ENCODE measurements around the gene TEX54.

The TEX54 gene

DNA sequence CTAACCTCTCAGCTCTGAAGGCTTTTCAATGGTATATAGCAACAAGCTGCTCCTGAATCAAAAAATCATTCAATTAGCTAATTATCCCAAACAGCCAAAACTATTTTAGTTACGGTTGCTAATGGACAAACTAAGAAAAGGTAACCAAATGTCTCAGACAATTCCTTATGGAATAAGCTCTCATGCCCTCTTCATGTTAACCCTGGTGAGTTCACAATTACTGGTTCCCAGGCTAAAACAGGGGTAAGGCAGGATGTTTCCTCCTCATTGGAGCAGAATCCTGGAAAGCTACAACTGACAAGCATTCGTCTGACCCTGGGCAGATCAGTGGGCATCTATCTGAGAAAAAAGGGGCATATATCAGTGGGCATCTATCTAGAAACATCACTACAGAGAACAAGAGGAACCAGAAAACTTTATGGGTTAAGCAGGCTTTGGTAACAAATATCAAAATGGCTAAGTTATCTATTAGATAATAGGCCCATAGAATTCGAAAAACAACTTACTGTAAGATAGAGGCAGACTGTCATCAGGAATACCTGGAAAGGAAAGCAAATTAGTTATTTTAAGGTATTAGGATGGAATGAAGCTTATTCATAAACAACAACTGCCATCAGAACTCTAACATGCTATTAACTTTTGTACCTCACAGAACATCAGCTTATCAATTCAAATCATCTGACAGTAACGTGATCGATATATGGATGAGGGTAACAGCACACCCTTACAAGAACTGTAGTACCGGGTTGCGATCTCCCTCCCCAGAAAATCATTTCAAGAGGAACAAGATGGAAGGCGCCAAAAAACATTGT is 21.6 kb upstream of the TEX54 start:
- Histone ChIP-seq H3K4me1 (peaks cover 0 to 24% (median 22%) of the 10 kb centered on the region in 4 donors), H3K27ac (peak overlapping the region in 1 of 2 donors; percentile 80), H3K27me3 (no peaks in the 10 kb centered on the region), H3K9me3 (no peaks in the 10 kb centered on the region), H3K4me3 (peak overlapping the region; percentile 68 to 75), H3K36me3 (peaks cover 32 to 34% (median 33%) of the 10 kb centered on the region in 3 donors)
- TF ChIP-seq, protein P1, sequence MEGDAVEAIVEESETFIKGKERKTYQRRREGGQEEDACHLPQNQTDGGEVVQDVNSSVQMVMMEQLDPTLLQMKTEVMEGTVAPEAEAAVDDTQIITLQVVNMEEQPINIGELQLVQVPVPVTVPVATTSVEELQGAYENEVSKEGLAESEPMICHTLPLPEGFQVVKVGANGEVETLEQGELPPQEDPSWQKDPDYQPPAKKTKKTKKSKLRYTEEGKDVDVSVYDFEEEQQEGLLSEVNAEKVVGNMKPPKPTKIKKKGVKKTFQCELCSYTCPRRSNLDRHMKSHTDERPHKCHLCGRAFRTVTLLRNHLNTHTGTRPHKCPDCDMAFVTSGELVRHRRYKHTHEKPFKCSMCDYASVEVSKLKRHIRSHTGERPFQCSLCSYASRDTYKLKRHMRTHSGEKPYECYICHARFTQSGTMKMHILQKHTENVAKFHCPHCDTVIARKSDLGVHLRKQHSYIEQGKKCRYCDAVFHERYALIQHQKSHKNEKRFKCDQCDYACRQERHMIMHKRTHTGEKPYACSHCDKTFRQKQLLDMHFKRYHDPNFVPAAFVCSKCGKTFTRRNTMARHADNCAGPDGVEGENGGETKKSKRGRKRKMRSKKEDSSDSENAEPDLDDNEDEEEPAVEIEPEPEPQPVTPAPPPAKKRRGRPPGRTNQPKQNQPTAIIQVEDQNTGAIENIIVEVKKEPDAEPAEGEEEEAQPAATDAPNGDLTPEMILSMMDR (IDR thresholded peaks at IDR 0.05), result no peak
- intact Hi-C loops (cut with DNase I; ENCODE audit: low total_unique reads), result loop anchor here (2.0 kb wide), 1 partner anchor 67 kb away; the partner anchor contains the start of gene TMEM179B
- DNase-seq, result no peak

DNA sequence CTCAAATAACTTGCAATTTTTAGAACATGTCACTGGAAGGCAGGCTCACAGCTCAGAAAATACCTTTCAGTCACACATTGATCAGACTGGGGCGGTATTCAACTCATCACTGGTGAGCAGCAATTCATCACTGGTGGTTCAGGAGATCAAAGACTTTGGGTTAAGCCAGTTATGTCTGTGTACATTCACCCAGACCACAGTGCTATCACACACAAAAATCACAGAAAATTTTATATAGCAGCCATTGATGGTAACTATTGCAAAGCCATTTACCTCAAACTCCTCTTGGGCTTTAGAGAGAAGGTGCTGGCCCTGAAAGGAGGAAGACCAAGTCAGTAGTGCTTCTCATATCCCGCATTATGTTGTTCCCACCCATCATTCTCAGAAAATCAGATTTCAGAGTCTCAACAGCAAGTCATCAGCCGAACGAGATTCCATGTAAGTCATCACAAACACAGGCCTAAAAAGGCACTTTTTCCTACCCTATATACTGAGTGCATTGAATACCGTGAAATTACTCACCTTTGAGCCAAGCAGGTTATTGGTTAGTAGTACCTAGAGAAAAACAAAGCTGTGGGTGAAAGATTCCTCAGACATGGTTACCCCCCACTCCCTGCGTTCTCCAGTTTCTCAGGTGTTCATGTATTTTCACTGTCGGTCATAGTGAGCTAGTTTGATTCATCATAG is 20.8 kb upstream of the TEX54 start:
- Histone ChIP-seq H3K27me3 (no peaks in the 10 kb centered on the region), H3K36me3 (peaks cover 32 to 34% (median 33%) of the 10 kb centered on the region in 3 donors), H3K9me3 (no peaks in the 10 kb centered on the region), H3K27ac (no peak overlapping the region), H3K4me1 (peaks cover 0 to 24% (median 22%) of the 10 kb centered on the region in 4 donors), H3K4me3 (peak overlapping the region in 1 of 2 donors; percentile 75)
- intact Hi-C loops (cut with DNase I; ENCODE audit: low total_unique reads), result no loop called here
- no peak for DNase-seq
- TF ChIP-seq, protein P1 (IDR thresholded peaks at IDR 0.05), result no peak

GRCh38 chr11:62852523-62853188 is 20.0 kb upstream of the TEX54 start:
- Histone ChIP-seq H3K27me3 (no peaks in the 10 kb centered on the region), H3K4me1 (peaks cover 0 to 24% (median 22%) of the 10 kb centered on the region in 4 donors), H3K36me3 (peaks cover 32 to 34% (median 33%) of the 10 kb centered on the region in 3 donors), H3K27ac (no peak overlapping the region), H3K9me3 (no peaks in the 10 kb centered on the region), H3K4me3 (no peak overlapping the region)
- intact Hi-C loops (cut with DNase I; ENCODE audit: low total_unique reads), result no loop called here
- no peak for DNase-seq
- TF ChIP-seq, protein P1 (IDR thresholded peaks at IDR 0.05), result no peak

DNA sequence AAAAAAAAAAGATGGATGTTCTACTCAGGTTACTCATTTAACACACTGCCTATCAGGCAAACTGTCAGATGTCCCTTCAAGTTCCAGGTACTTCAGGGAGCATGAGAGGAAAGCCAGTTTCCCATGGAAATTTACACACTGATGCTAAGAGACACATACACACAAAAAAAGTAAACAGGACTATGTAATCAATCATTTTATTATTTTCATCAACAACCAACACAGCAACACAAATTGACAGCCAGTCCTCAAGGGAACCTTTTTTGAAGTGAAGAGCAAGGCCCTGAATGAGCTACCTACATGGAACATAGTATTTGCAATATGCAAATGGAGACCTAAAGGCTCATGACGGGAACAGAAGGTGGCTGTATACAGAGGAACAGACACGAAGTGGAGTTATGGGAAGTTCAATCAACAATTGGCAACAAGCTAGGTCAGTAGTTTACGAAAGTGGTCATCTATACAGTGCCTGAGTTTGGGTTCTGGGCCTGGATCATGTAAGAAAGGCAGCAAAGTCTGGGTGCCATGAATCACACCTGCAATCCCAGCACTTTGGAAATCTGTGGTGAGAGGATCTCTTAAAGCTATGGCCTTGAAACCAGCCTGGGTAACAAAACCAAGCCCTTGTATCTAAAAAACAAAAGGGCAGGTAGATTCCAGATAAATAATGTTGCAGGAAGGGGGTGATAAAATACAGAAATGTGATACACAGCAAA is 19.3 kb upstream of the TEX54 start:
- H3K9me3 ChIP-seq, result no peaks in the 10 kb centered on the region
- peaks cover 32 to 34% (median 33%) of the 10 kb centered on the region in 3 donors for H3K36me3 ChIP-seq
- H3K4me3 ChIP-seq, result no peak overlapping the region
- no peak for DNase-seq
- TF ChIP-seq, protein P1 (IDR thresholded peaks at IDR 0.05), result no peak
- intact Hi-C loops (cut with DNase I; ENCODE audit: low total_unique reads), result no loop called here
- peaks cover 0 to 24% (median 22%) of the 10 kb centered on the region in 4 donors for H3K4me1 ChIP-seq
- H3K27me3 ChIP-seq, result no peaks in the 10 kb centered on the region
- H3K27ac ChIP-seq, result no peak overlapping the region

Measured in tibial artery (tissue), 4 donors.